Activated T-helper 2 cell treated with anti-CD3 and anti-CD28 coated beads, Interferon-gamma antibody, Interleukin-2, Interleukin-4, amounts not matched to agents 10 μg/mL and 5 μg/mL and 100 μg/mL, durations not matched to agents 14 hours and 24 hours and 36 hours (primary cell): ENCODE data around the gene RPS5. TPM values are rescaled to one million over a fixed set of nuclear protein-coding genes. Genes with fewer than 3 reads are reported as not detected.

Source experiments
- DNase-seq: peaks from one replicate; pipeline ENCODE4 v3.0.0; 2021; ENCODE audit warnings: low spot score
- H3K27ac Mint-ChIP-seq: one replicate; pipeline ENCODE4 v1.8.0; 2021; ENCODE audit warnings: mixed read lengths
- H3K27me3 Mint-ChIP-seq: one replicate; pipeline ENCODE4 v1.8.0; 2021; ENCODE audit warnings: low read depth, mixed read lengths
- H3K36me3 Mint-ChIP-seq: one replicate; pipeline ENCODE4 v1.8.0; 2021; ENCODE audit warnings: low read depth, mixed read lengths
- H3K4me1 Mint-ChIP-seq: one replicate; pipeline ENCODE4 v1.8.0; 2021; ENCODE audit warnings: low read depth, mixed read lengths
- H3K4me3 Mint-ChIP-seq: one replicate; pipeline ENCODE4 v1.8.0; 2021; ENCODE audit warnings: low read depth, mild to moderate bottlenecking, moderate library complexity, mixed read lengths
- H3K9me3 Mint-ChIP-seq: one replicate; pipeline ENCODE4 v1.8.0; 2021; ENCODE audit warnings: mixed read lengths
- intact Hi-C: fragments of 100-400 bp; cut with micrococcal nuclease; formaldehyde crosslinking; loops from one replicate; pipeline ENCODE4 v1.15.1; 2023
- total RNA-seq: library from RNA; stranded (reverse); gene quantifications from 2 replicates; pipeline ENCODE4 v1.2.3, GENCODE V29; 2022

Gene RPS5
- total RNA-seq, 1 donor from 2014 or later = 1,217 TPM

DNA sequence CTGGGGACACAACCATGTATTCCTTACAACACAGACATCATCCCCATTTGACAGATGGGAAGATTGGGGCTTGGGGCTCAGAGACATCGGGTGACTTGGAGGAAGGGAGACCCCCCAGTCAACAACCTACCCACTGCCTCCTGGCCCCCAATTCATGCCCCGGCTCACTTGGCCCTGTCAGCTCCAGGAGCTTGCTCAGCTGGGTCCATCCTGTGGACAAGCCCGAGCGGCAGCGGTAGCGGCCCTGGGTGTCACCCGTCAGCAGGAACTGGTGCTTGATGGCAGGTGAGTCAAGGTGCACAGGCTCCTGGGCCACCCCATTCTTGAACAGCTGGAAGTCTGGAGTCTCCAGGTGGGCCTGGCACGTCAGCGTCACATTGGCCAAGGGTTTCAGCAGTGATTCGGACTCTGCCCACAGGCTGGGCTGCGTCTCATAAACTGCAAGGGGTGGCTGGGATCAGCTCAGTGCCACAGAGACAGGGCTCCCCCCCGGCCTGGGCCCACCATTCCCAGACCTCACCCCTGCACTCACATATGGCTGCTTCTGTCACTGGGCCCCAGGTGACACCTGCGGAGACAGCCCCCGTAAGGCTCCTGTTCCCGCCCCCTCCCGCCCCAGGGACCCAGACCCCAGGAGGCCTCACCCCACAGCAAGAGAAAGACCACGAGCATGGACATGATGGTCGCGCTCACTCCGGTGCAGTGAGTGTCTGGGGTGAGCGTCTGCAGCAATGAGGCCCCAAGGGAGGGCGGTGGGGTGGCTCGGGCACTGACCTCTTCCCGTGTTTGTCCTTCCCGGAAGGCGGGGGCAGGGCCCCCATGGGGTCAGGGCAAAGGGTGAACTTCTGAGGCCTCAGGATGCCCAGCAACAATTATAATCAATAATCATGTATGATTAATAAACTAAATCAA lies 34.1 kb upstream of the RPS5 start, which contains the start of gene A1BG:
TSS of gene A1BG (minus strand) at position 733 of the 912 bp plus-strand sequence. CDS start at position 678, 55 bp downstream.
- intact Hi-C loops = no loop called here
- no peak within 1 kb of the TSS for H3K27ac Mint-ChIP-seq
- peaks cover 8% of the 10 kb centered on the region for H3K4me1 Mint-ChIP-seq
- H3K27me3 Mint-ChIP-seq = no peaks in the 10 kb centered on the region
- H3K36me3 Mint-ChIP-seq = peaks cover 19% of the 10 kb centered on the region
- DNase-seq = no peak
- H3K9me3 Mint-ChIP-seq = no peaks in the 10 kb centered on the region
- no peak within 1 kb of the TSS for H3K4me3 Mint-ChIP-seq

DNA sequence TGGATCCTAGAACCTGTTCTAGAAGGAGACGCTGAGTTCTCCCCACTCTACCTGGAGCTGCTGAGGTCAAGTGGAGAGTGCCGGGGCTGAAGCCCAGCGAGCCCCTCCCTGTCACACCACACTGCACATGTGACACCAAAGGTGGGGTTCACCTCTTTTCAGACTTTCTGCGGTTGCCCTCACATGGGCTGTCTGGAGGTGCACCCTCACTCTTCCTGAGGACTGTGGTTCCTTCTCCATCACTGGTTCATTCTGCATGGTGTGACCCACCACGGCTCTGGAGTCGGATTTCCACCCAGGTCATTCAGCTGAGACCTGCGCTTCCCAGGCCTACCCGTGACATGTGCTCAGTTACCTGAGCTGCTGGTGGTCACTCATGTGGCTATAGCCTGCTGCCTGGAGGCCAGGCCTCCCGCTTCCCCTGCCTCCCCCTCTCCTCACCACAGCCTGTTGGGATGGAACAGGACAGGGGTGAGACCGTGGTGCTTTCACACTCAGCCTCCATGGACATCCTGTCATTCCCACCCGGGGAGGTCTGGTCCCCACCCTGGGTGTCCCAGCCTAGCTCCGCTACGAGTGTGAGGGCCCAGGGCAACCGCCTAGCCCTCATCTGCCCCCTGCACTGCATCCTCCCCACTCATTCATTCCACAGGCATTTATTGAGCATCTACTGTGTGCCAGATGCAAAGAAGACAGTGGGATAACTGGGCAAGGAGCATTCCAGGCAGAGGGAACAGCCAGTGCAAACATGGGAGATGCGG lies 33.2 kb upstream of the RPS5 start:
- peaks cover 5% of the 10 kb centered on the region for H3K4me1 Mint-ChIP-seq
- H3K27ac Mint-ChIP-seq = no peak overlapping the region
- intact Hi-C loops = no loop called here
- H3K36me3 Mint-ChIP-seq = peaks cover 15% of the 10 kb centered on the region
- H3K27me3 Mint-ChIP-seq = no peaks in the 10 kb centered on the region
- no peak for DNase-seq
- H3K4me3 Mint-ChIP-seq = no peak overlapping the region
- no peaks in the 10 kb centered on the region for H3K9me3 Mint-ChIP-seq

DNA sequence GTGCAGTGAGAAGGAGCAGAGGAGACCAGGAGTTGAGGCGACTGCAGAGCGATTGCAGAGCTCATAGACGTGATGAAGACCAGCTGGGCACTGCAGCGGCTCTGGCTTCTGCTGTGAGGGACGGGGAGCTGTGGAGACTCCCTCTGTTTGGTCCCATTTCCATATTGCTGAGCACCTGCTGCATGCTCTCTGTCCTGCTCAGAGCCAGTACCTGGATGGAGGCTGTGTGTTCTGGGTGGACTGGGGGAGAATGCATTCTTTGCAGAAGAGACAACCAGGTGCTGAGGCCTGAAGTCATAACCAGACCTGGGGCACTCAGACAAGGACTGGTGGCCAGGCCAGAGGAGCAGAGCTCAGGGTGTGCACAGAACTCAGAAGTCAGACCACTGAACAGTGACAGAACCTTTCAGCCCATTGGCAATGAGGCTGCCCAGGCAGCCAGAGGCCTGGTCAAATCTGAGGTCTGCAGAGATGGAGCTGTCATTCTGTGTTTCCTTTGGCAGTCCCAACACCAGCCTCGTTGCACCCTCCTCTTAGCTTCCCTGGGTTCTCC lies 32.5 kb upstream of the RPS5 start:
- intact Hi-C loops = no loop called here
- H3K27ac Mint-ChIP-seq = no peak overlapping the region
- H3K9me3 Mint-ChIP-seq = no peaks in the 10 kb centered on the region
- H3K4me1 Mint-ChIP-seq = peaks cover 2% of the 10 kb centered on the region
- no peak overlapping the region for H3K4me3 Mint-ChIP-seq
- DNase-seq = no peak
- peaks cover 13% of the 10 kb centered on the region for H3K36me3 Mint-ChIP-seq
- no peaks in the 10 kb centered on the region for H3K27me3 Mint-ChIP-seq

DNA sequence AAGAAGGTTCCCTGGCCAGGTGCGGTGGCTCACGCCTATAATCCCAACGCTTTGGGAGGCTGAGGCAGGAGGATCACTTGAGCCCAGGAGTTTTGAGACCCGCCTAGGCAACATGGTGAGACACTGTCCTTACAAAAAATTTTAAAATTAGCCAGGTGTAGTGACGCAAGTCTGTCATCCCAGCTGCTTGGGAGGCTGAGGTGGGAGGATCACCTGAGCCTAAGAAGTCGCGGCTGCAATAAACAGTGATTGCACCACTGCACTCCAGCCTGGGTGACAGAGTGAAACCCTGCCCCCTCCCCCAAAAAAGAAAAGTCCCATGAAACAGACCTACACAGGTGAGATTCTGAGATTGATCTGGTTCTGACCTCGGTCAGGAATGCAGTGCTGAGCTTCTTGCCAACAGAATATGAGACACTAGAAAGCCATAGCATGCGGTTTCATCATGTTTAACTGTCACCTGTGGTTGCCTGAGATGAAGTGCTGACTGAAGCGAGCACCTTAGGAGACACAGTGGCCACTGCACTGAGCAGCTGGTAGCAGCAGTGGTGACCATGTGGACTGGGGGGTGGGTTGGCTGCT lies 31.8 kb upstream of the RPS5 start:
- peak overlapping the region; percentile 13 for H3K4me3 Mint-ChIP-seq
- peaks cover 10% of the 10 kb centered on the region for H3K36me3 Mint-ChIP-seq
- H3K9me3 Mint-ChIP-seq = no peaks in the 10 kb centered on the region
- no peaks in the 10 kb centered on the region for H3K4me1 Mint-ChIP-seq
- no peaks in the 10 kb centered on the region for H3K27me3 Mint-ChIP-seq
- intact Hi-C loops = no loop called here
- DNase-seq = no peak
- no peak overlapping the region for H3K27ac Mint-ChIP-seq

DNA sequence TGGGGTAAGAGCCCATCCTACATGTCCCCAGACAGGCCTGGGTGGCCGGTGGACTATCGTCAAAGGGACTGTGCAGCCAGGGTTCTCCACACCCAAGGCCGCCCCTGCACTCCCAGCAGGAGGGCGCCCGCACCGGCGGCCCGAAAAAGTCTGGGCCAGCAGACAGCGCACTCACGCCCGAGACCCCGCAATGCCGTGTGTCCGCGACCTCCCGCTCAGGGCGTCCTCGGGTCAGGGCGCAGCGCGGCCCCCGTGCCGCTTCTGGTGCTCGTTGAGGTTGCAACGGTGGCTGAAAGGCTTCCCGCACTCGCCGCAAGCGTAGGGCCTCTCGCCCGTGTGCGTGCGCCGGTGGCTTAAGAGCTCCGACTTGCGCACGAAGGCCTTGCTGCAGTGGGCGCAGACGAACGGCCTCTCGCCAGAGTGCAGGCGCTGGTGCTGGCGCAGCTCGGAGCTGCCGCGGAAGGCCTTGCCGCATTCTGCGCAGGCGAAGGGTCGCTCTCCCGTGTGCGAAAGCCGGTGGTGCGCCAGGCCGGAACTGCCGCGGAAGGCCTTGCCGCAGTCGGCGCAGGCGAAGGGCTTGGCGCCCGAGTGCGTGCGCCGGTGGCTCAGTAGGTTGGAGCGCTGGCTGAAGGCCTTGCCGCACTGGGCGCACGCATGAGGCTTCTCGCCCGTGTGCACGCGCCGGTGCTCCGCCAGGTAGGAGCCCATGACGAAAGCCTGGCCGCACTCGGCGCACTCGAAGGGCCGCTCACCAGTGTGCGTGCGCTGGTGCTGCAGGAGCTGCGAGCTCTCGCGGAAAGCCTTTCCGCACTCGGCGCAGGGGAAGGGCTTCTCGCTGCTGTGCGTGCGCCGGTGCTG lies 30.9 kb upstream of the RPS5 start:
- Mint-ChIP-seq H3K27ac (no peak overlapping the region), H3K4me3 (peak overlapping the region; percentile 21), H3K27me3 (no peaks in the 10 kb centered on the region), H3K4me1 (no peaks in the 10 kb centered on the region), H3K9me3 (no peaks in the 10 kb centered on the region), H3K36me3 (peaks cover 7% of the 10 kb centered on the region)
- peak; percentile 50 for DNase-seq
- intact Hi-C loops = no loop called here

DNA sequence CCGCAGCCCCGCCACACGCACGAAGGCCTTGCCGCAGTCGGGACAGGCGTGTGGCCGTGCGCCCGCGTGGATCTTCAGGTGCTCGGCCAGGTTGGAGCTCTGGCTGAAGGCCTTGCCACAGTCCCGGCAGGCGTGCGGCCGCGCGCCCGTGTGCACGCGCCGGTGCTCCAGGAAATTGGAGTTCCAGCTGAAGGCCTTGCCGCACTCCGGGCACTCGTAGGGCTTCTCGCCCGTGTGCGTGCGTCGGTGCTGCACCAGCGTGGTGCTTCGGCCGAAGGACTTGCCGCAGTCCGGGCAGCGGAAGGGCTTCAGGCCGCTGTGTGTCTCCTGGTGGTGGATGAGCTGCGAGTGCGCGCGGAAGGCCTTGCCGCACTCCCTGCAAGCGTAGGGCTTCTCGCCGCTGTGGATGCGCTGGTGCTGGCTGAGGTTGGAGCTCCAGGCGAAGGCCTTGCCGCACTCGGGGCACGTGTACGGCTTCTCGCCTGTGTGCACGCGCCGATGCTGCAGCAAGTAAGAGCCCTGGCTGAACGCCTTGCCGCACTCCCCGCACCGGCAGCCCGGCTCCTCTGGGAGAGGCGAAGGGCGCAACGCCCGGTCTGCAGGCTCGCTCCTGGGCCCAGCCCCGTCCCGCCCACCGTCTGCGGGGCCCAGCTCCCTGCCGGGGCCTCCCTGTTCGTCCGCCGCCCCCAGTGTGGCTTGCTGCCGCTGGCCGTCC lies 30.1 kb upstream of the RPS5 start:
- DNase-seq = no peak
- Mint-ChIP-seq H3K4me3 (peak overlapping the region; percentile 21), H3K36me3 (peaks cover 5% of the 10 kb centered on the region), H3K4me1 (peaks cover 2% of the 10 kb centered on the region), H3K27me3 (no peaks in the 10 kb centered on the region), H3K9me3 (no peaks in the 10 kb centered on the region), H3K27ac (no peak overlapping the region)
- intact Hi-C loops = no loop called here

DNA sequence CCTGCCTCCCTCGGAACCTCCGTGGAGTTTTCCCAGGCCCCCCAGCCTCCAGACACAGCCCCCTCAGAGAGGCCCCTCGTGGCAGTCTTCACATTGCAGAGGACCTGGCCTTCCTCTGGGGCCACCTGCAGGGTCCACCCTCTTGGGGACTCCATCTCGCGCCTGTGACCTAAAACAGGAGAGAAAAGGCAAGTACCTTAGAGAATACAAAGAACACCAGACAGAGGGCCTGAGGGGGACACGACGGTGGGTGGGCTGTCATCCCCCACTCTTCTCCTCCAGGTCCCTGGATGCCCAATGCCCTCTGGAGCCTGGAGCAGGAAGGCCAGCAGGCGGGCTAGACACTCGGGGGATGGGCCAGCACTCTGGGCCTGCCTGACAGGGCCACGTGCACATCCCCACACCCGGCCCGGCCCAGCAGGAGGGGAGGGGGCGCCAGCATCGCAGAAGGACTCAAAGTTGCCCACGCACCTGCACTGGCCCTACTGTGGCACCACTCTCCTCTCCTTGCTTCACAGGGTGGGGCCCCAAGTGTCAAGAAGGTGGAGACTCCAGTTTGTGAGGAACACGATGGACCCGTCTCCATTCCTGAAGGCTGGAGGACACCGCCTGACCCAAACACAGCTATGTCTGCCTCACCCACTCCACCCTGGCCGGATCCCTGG lies 29.5 kb upstream of the RPS5 start:
- Mint-ChIP-seq H3K4me3 (no peak overlapping the region), H3K27me3 (no peaks in the 10 kb centered on the region), H3K36me3 (peaks cover 2% of the 10 kb centered on the region), H3K4me1 (peaks cover 3% of the 10 kb centered on the region), H3K27ac (no peak overlapping the region), H3K9me3 (no peaks in the 10 kb centered on the region)
- intact Hi-C loops = no loop called here
- no peak for DNase-seq

DNA sequence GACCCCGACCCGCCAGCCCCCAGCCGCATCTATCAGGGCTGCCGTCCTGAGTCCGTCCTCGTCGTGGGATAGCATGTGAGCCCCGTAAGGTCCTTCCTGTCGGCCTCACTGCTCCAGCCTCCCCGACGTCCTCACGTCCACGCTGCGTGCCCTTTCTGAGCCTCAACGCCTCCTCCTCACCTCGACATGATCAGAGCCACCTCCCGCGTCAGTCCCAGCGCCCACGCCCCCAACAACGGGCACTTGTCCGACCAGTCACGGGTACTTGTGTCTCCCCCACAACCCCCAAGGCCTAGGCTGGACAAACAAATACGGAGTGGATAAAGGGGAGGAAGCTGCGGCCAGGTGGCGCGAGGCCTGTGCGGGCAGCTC lies 25.2 kb upstream of the RPS5 start:
- Mint-ChIP-seq H3K27ac (peak overlapping the region; percentile 88), H3K27me3 (no peaks in the 10 kb centered on the region), H3K9me3 (no peaks in the 10 kb centered on the region), H3K36me3 (peaks cover 2% of the 10 kb centered on the region), H3K4me3 (peak overlapping the region; percentile 91), H3K4me1 (peaks cover 6% of the 10 kb centered on the region)
- intact Hi-C loops = loop anchor here (1.0 kb wide), 2 partner anchors 19 to 39 kb away; partner anchors contain the start of gene ZNF837
- no peak for DNase-seq

DNA sequence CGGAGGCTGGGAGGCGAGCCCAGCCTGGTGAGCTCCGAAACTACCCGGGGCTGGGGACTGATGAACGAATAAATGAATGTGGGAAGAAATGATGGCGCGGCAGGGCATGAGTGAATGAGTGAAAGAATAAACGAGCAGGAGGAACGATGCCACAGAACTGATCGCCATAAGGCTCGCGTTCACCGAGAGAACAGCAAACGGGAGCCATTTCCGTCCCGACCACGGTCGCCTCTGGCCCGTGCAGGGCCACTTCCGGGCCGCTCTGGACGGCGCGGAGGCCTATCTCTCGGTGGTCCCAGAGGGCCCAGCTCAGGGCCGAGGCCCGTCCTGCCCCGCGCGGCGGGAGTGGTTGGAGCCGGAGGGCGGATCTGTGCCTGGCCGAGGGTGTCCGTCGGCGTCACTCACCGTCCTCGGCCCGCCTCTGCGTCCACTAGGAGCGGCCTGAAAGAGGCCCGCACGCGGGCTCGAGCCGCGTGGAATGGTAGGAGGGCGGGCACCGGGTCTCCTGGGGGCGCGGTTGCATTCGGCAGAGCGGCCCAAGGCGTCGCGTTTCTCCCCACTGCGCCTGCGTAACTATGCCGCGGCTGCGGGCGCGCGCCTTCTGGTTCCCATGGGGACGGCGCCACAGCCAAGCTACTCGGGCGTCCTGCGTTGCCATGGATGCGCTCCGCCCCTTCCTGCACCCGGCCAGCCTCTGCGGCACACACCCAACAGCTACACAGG lies 24.6 kb upstream of the RPS5 start, which contains the start of gene ZNF497:
TSS of gene ZNF497 (minus strand) at position 480 of the 723 bp plus-strand sequence. CDS start 5,116 bp downstream, outside the sequence.
- intact Hi-C loops = loop anchor here (1.0 kb wide), 2 partner anchors 19 to 39 kb away; partner anchors contain the start of gene ZNF837
- DNase-seq = peak; percentile 95
- H3K4me3 Mint-ChIP-seq = peak within 1 kb of the TSS; percentile 91
- no peaks in the 10 kb centered on the region for H3K27me3 Mint-ChIP-seq
- H3K9me3 Mint-ChIP-seq = no peaks in the 10 kb centered on the region
- peaks cover 6% of the 10 kb centered on the region for H3K4me1 Mint-ChIP-seq
- H3K27ac Mint-ChIP-seq = peak within 1 kb of the TSS; percentile 88
- peaks cover 2% of the 10 kb centered on the region for H3K36me3 Mint-ChIP-seq

DNA sequence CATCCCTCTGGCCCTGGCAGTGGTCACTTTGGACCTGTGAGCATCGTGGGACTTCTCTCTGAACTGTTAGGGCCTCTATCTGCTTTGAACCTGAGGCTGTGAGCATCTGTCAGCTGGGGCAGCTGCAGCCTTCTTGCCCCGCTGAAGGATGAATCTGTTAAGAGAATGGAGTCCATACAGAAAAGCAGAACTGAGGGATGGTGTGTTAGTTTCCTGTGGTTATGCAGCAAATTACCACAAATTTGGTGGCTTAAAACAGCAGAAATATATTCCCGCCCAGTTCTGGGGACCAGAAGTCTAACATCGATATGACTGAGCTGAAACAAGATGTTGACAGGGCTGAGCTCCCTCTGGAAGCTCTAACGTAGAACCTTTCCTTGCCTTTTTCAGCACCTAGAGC lies 22.9 kb upstream of the RPS5 start:
- no peak for DNase-seq
- intact Hi-C loops = no loop called here

More for the DNA sequence above, 22.9 kb upstream of the RPS5 start:
- Mint-ChIP-seq H3K4me3 (peak overlapping the region; percentile 17), H3K27ac (no peak overlapping the region), H3K9me3 (no peaks in the 10 kb centered on the region), H3K4me1 (peaks cover 6% of the 10 kb centered on the region), H3K27me3 (no peaks in the 10 kb centered on the region), H3K36me3 (peaks cover 2% of the 10 kb centered on the region)
